ENCODE measurements around the gene HTATIP2. TPM values are rescaled to one million over a fixed set of nuclear protein-coding genes. Genes with fewer than 3 reads are reported as not detected.
A peak's percentile ranks its signal among the peaks of the same experiment; 100 is the strongest.
"Not testable (repeated sequence)": the region's sequence is repeated elsewhere in the genome, so short reads cannot be mapped to it uniquely, and the experiment has no call there.

HTATIP2 gene
- total RNA-seq, 2 experiments from 2014 or later, result 44.3 to 45.7 TPM

- no peak overlapping the region for H3K4me3 Mint-ChIP-seq
- peaks cover 4% of the 10 kb centered on the region for H3K9me3 Mint-ChIP-seq
Observed at GRCh38 chr11:20362481-20362880, 1.0 kb upstream of the HTATIP2 start.

GRCh38 chr11:20363149-20363499 is 390 bp upstream of the HTATIP2 start:
- Mint-ChIP-seq H3K36me3 (peaks cover 43% of the 10 kb centered on the region), H3K4me1 (peaks cover 55% of the 10 kb centered on the region), H3K27me3 (no peaks in the 10 kb centered on the region), H3K4me3 (peak overlapping the region; percentile 83), H3K9me3 (peaks cover 4% of the 10 kb centered on the region), H3K27ac (peak overlapping the region; percentile 74)
- no peak for DNase-seq

More at GRCh38 chr11:20362481-20362880, 1.0 kb upstream of the HTATIP2 start:
- no peaks in the 10 kb centered on the region for H3K27me3 Mint-ChIP-seq
- peaks cover 52% of the 10 kb centered on the region for H3K4me1 Mint-ChIP-seq
- DNase-seq, result no peak
- H3K27ac Mint-ChIP-seq, result peak overlapping the region; percentile 74
- peaks cover 41% of the 10 kb centered on the region for H3K36me3 Mint-ChIP-seq

- Mint-ChIP-seq H3K36me3 (peaks cover 53% of the 10 kb centered on the region), H3K9me3 (peaks cover 4% of the 10 kb centered on the region), H3K27ac (peak overlapping the region; percentile 82), H3K27me3 (no peaks in the 10 kb centered on the region), H3K4me3 (peak overlapping the region; percentile 83), H3K4me1 (peaks cover 61% of the 10 kb centered on the region)
- no peak for DNase-seq
Observed at GRCh38 chr11:20364341-20364792, 853 bp downstream of the HTATIP2 start.

- H3K27me3 Mint-ChIP-seq, DNase-seq, H3K27ac Mint-ChIP-seq, H3K9me3 Mint-ChIP-seq: not testable (repeated sequence)
- Mint-ChIP-seq H3K4me1 (peaks cover 62% of the 10 kb centered on the region), H3K36me3 (peaks cover 57% of the 10 kb centered on the region), H3K4me3 (peak overlapping the region; percentile 83)
Observed at GRCh38 chr11:20365465-20365864, 2.0 kb downstream of the HTATIP2 start.

GRCh38 chr11:20367313-20367948 is 3.9 kb downstream of the HTATIP2 start:
- DNase-seq, result peak; percentile 48
- Mint-ChIP-seq H3K4me3 (peak overlapping the region; percentile 55), H3K27me3 (no peaks in the 10 kb centered on the region), H3K9me3 (peaks cover 1% of the 10 kb centered on the region), H3K36me3 (peaks cover 60% of the 10 kb centered on the region), H3K4me1 (peaks cover 51% of the 10 kb centered on the region), H3K27ac (peak overlapping the region; percentile 84)

- Mint-ChIP-seq H3K4me3 (no peak overlapping the region), H3K4me1 (peaks cover 41% of the 10 kb centered on the region), H3K36me3 (peaks cover 64% of the 10 kb centered on the region), H3K27ac (peak overlapping the region; percentile 60), H3K27me3 (no peaks in the 10 kb centered on the region), H3K9me3 (peaks cover 1% of the 10 kb centered on the region)
- no peak for DNase-seq
Observed at GRCh38 chr11:20368438-20368837, 4.9 kb downstream of the HTATIP2 start.

- Mint-ChIP-seq H3K36me3 (peaks cover 58% of the 10 kb centered on the region), H3K4me1 (peaks cover 38% of the 10 kb centered on the region), H3K27ac (no peak overlapping the region)
Observed at GRCh38 chr11:20369826-20370225, 6.3 kb downstream of the HTATIP2 start.

GRCh38 chr11:20372081-20372626 is 8.6 kb downstream of the HTATIP2 start:
- Mint-ChIP-seq H3K9me3 (no peaks in the 10 kb centered on the region), H3K27me3 (no peaks in the 10 kb centered on the region), H3K36me3 (peaks cover 44% of the 10 kb centered on the region), H3K27ac (no peak overlapping the region), H3K4me3 (no peak overlapping the region), H3K4me1 (peaks cover 20% of the 10 kb centered on the region)
- DNase-seq, result no peak

More at GRCh38 chr11:20369826-20370225, 6.3 kb downstream of the HTATIP2 start:
- H3K9me3 Mint-ChIP-seq, result peaks cover 1% of the 10 kb centered on the region
- no peaks in the 10 kb centered on the region for H3K27me3 Mint-ChIP-seq
- H3K4me3 Mint-ChIP-seq, result no peak overlapping the region
- DNase-seq, result no peak

- H3K36me3 Mint-ChIP-seq, result peaks cover 38% of the 10 kb centered on the region
- no peaks in the 10 kb centered on the region for H3K27me3 Mint-ChIP-seq
- no peaks in the 10 kb centered on the region for H3K9me3 Mint-ChIP-seq
- no peak overlapping the region for H3K4me3 Mint-ChIP-seq
- H3K27ac Mint-ChIP-seq, result no peak overlapping the region
- peaks cover 13% of the 10 kb centered on the region for H3K4me1 Mint-ChIP-seq
- DNase-seq, result no peak
Observed at GRCh38 chr11:20373147-20373546, 9.6 kb downstream of the HTATIP2 start.

GRCh38 chr11:20373568-20374209 is 10.2 kb downstream of the HTATIP2 start:
- Mint-ChIP-seq H3K4me3 (no peak overlapping the region), H3K36me3 (peaks cover 32% of the 10 kb centered on the region), H3K27me3 (no peaks in the 10 kb centered on the region), H3K4me1 (peaks cover 9% of the 10 kb centered on the region), H3K27ac (no peak overlapping the region), H3K9me3 (no peaks in the 10 kb centered on the region)
- DNase-seq, result no peak

GRCh38 chr11:20374741-20375300 is 11.3 kb downstream of the HTATIP2 start:
- H3K27me3 Mint-ChIP-seq, result no peaks in the 10 kb centered on the region
- H3K36me3 Mint-ChIP-seq, result peaks cover 29% of the 10 kb centered on the region
- no peak overlapping the region for H3K4me3 Mint-ChIP-seq
- H3K9me3 Mint-ChIP-seq, result no peaks in the 10 kb centered on the region
- no peak overlapping the region for H3K27ac Mint-ChIP-seq
- H3K4me1 Mint-ChIP-seq, result peaks cover 4% of the 10 kb centered on the region
- DNase-seq, result no peak

GRCh38 chr11:20376162-20376730 is 12.7 kb downstream of the HTATIP2 start:
- Mint-ChIP-seq H3K4me3 (no peak overlapping the region), H3K36me3 (peaks cover 23% of the 10 kb centered on the region), H3K27ac (no peak overlapping the region), H3K27me3 (no peaks in the 10 kb centered on the region), H3K9me3 (no peaks in the 10 kb centered on the region), H3K4me1 (peaks cover 4% of the 10 kb centered on the region)
- DNase-seq, result no peak

GRCh38 chr11:20385996-20386395 is 22.5 kb downstream of the HTATIP2 start:
- Mint-ChIP-seq H3K27ac (peak overlapping the region; percentile 98), H3K4me3 (peak overlapping the region; percentile 95), H3K36me3 (peaks cover 27% of the 10 kb centered on the region)
- not testable (repeated sequence) for H3K9me3 Mint-ChIP-seq, H3K4me1 Mint-ChIP-seq, H3K27me3 Mint-ChIP-seq, DNase-seq

GRCh38 chr11:20387261-20388095 is 24.0 kb downstream of the HTATIP2 start, which contains the start of gene PRMT3:
Gene PRMT3 (plus strand): TSS chr11:20387716. CDS start chr11:20387747, 31 bp downstream.
- Mint-ChIP-seq H3K36me3 (peaks cover 34% of the 10 kb centered on the region), H3K27me3 (no peaks in the 10 kb centered on the region)

More at GRCh38 chr11:20387261-20388095, 24.0 kb downstream of the HTATIP2 start, which contains the start of gene PRMT3:
- Mint-ChIP-seq H3K9me3 (no peaks in the 10 kb centered on the region), H3K4me1 (peaks cover 7% of the 10 kb centered on the region), H3K4me3 (peak within 1 kb of the TSS; percentile 95), H3K27ac (peak within 1 kb of the TSS; percentile 98)
- peak; percentile 98 for DNase-seq

Data from activated naive CD8-positive, alpha-beta T cell treated with anti-CD3 and anti-CD28 coated beads for 36 hours (primary cell).